NCI-H1417 treated with DMSO at 0.1 percent for 48 hours (cell line): Measurements from ENCODE around the gene SFT2D3.

Experiments
- DNase-seq: peaks from one replicate; lab custom pipeline; 2025; lab: John Stamatoyannopoulos, UW

The SFT2D3 gene

DNA sequence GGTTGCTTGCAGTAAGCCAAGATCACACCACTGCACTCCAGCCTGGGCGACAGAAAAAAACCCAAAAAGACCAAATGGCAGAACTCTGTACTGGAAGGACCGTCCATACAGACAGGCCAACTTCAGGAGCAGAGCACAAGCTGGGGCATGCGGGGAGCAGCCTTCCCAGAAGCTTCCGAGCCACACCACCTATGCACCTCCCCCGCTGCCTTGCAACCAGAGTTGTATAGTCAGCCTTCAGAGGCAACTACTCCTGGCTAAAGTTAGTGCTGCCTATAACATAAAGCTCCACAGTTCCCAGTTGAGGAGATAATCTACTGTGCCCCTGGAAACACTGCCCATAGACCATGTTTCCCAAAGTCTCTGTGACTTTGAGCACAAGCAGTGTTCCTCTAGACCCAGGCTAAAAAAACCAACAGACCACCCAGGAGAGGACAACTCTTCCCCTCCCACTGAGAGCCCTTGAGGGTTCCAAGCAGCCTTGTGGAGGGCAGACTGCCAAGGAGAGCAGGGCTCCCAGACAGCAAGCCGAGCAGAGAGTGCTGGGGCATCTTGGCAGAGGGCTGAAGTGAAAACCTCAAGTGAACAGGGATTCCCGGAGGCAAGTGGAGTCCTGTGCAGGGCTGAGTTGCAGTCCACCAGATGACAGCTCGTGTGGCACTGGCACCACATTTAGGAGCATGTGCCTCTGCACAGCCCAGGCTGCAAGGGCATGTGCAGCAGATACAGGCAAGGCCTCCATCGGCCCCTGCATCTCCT is 6.8 kb downstream of the SFT2D3 start:
- no peak for DNase-seq

DNA sequence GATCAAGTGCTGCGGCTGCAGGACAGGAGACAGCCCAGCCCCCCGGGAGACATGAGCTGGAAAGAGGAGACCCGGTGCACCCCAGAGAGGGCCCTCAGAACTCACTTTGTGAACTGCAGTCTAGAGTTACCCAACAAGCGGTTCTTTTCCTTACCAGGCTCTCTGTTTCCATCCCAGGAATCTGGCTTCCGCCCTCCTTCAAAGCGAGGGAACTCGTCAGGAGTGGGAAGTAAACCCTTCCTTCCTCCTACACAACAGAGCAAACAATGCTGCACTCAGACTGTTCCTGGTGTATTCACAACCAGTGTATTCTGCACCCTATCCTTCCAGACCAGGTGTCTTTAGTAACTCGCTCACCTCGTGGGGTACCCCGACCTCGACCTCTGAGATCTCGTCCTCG is 8.0 kb downstream of the SFT2D3 start:
- DNase-seq = no peak

DNA sequence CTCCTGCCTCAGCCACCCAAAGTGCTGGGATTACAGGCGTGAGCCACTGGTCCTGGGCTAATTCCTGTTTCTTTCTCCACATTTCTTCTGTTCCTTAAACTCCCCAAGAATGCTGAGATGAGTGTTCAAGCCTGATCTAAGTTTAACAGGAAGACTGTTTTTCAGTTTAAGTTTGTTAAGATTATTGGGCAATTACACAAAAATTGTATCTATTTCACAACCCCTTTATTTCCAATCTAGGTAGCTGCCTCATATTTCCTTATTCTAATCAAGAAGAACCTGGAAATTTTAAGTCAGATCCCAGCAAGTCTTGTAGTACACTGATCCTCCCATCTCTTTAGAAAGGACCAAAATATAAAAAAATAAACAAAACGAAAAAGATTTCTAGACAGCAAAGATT is 11.7 kb downstream of the SFT2D3 start:
- no peak for DNase-seq

DNA sequence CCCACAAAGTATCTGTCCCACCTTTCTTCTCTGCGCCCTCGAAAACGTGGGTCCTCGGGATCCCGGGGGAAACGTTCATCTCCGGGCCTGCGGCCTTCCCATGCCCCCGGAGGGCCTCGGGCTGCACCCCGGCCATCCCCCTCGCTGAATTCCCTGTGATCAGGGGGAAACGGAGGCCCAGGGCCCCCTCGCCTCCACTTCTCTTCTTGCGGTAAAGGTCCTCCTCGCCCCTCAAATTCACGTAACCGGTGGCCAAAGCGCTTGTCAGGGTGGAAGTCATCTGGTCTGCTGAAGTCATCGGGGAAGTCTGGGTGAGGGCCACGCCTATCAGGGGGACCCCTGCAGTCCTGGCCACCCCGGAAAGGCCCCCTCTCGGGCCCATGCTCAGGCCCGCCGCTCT is 12.3 kb downstream of the SFT2D3 start:
- no peak for DNase-seq

DNA sequence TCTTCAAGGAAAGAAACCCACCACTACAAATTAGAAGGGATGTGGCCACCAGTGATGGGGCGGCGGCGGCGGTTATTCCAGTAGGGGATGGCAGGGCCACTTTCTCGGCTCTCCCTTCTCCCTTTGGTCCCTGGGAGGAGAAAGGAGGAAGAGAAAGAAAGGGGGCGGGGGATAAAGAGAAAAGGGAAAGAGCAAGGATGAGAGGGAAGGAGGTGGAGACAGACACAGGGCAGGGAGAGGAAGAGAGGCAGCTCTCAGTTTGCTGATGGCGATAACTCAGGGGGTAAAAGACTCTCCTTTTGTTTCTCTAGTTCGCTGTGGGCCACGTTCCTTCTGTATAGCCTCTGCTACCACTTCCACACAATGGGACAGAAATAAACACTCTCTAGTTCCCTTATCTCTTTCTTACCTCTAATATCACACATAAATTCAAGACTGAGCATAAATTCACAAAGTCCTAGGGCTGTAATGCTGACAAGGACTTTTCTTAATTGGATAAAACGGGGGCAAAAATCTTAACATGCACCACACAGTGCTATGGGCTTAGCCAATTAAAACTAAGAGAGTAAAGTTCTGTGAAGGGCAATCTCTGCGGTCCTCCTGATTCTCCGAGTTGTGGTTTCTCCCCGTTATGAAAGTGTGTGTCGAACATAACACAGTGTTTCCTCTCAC is 14.6 kb downstream of the SFT2D3 start:
- DNase-seq = no peak

DNA sequence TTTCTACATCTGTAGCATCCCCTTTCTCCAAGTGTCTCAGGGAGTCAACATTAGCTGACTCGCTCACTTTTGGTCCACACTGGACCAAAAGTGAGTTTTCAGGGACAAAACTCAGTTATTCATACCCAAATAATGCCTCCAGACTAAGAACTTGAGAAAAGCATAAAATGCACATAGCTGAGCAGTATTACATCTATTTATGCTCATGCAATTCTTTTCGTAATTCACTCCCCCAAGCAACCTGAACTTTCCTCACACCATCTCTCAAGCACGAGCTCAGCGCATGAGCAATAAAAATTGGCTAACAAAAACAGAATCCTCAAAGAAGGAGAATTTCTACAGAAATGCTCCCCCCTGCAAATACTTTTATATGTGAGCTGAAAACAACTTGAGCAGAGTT is 17.0 kb downstream of the SFT2D3 start:
- no peak for DNase-seq

DNA sequence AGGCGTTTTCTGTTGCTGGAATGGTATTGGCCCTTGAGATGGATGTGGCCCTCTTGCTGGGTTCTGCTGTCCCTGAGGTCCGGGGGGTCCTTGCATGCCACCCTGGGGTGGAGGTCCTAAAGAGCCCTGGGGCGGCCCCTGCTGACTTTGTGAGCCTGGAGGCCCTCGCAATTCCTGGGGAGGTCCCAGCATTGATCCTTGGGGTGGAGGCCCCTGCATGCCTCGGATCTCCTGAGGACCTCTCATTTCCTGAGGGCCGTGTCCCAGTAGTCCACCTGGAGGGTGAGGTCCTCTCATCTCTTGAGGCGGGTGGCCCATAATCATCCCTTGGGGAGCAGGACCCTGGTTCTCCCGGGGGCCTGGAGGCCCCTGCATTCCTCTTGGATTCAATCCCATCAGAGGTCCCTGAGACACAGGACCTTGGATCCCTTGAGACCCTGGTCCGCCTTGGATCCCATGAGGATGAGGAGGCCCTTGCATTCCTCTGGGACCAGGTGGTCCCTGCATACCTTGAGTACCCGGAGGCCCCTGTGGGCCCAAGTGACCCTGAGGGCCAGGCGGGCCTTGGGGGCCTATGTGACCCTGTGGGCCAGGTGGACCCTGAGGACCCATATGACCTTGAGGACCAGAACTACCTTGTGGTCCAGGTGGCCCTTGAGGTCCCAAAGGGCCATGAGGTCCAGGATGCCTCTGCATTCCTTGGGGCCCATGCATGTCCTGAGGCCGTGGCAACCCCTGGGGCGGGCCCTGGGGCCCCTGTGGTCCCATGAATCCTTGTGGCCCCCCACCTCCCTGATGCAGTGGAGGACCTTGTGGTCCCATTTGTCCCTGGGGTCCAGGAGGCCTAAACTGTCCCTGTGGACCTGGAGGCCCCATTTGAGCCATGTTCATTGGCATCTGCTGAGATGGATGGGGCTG is 18.3 kb downstream of the SFT2D3 start:
- no peak for DNase-seq

DNA sequence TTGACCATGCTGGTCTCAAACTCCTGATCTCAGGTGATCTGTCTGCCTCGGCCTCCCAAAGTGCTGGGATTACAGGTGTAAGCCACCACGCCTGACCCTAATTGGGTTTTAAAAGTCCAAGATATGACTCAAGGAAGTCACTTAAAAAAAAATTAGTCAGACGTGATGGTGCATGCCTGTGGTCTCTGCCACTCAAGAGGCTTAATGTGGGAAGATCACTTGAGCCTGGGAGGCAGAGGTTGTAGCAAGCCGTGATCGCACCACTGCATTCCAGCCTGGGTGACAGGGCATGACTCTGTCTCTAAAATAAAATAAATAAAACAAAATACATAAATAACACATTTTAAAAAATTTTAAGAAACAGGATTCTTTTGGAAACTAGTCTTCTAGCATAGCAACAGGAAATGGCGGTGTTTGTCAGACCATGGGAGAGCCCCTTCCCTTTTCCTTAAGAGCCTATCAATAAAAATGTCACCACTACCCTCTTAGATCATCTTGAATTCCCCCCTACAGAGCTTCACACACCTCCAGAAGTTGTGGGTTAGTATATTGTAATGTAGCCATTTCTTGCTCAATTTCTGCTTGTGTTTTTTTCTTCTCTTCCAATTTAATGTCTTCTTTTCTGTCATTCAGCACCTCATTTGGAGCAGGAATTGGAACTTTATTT is 20.1 kb downstream of the SFT2D3 start:
- DNase-seq = no peak

DNA sequence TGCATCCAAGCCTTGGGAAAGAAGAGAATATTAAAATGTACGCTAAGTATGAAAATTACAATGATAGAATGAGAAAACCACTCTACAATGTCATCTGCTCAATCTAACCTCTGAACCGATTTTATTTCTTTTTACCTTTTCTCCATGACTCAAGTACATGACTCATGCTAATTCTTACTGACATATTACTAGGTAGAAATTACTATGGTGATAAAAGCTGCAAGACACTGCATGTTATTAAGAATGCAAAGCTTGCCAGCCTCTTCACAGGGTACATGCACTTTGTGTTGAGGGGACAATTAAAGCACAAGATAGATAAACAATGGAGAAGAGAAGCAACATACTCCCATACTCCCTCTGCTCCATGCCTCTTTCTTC is 20.7 kb downstream of the SFT2D3 start:
- DNase-seq = no peak

DNA sequence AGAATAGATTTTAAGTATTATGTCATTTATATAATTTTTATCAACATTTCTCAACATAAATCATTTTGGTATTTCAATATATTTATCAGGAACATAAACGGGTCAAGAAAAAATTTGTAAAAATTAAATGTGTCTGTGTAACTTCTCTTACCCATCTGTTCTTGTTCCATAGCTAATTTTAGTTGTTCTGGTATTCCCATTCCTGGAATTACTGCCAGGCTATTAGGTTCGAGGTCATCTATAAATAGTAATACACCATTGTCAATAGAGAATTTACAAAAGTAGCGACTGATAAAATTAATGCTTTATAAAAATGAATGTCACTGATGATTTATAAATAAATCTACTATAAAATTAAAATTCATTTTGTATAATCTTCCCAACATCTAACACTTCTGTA is 21.5 kb downstream of the SFT2D3 start:
- DNase-seq = no peak

DNA sequence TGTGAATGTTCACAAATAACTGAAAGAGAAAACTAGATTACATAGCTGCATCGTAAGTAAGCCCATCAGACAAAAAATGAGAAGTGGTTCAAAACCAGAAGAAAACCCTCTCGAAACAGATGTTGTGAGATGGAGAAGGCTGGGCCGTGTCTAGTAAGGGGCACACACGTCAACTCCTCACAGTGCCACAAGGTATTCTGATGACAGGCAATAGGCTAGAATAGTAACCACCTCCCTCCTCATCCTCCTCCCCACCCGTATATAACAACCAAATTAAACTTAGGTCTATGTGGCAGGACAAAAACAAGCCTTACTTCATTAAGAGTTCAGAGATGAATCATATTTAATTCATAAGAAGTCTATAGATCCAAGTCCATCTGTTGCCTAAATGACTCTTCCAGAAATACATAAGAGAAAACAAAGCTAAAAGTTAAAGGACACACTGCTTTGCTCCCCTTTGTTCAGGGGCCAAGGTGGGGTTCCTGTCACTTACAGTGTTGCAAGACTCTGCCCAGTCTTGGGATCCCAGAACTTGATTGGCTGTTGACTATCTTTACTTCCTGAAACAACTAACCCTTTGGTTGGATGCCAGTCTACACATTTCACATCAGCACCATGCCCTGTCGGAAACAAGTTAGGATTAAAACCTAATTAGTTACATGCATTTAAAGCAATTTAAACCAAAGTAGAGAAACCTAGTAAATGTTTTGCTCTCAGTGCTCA is 25.0 kb downstream of the SFT2D3 start:
- DNase-seq = no peak

DNA sequence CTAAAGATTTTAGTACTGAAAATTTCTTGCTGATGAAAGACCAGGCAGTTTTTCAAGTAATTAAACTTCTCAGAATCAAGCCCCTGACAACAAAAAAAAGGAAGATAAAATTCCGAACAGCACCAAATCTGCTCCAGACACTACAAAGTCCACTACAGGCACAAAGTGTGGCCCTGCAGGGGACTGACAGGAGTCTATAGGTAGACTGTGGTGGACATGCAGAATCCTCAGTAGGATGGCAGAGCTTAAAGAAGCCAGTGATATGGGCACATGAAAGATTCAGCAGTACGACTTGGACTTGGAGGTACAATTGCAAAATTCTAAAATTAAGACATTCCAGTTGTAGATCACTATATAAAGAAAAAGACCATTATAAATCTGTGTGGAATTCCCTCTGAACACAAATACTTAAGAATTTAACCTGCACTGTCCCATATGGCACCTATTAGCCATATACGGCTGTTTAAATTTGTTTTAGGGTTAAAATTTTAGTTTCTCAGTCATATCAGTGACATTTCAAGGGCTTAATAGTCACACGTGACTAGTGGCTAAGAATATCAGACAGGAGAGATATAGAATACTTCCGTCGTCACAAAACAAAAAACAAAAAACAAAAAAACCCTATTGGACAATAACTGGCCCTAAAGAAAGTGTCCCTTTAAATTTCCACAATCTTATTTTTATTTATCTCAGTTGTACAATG is 32.0 kb downstream of the SFT2D3 start:
- DNase-seq = no peak

DNA sequence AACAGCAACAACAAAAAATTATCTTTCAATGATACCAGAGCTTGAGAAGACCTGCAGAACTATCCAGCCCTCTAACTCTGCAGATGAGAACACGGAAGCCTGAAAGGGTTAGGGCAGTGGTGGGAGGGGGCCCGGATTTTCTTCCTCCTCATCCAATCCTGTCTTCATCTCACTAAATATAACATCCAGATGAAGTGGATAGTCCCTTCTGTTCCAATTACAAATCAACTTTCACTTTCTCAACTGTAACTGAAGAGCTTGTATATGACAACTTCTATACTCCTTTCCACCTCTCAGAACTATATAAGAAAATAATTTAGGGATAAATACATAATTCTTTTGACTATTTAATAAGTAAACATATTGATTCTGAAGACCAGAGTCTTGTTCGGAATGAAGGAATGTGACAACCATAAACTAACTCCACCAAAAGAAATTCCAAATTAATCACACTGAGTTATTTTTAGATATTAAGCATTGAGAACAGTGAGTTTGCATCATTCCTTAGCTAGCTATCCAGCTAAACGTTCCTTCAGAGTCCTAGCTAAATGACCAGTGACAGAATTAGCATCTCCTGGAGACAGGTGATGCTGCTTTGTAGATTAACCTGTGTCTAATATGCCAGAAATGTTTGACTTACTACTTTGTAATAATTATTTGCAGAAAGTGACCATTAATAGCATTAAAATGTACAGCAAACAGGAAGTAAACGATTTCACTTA is 32.7 kb downstream of the SFT2D3 start:
- DNase-seq = no peak

DNA sequence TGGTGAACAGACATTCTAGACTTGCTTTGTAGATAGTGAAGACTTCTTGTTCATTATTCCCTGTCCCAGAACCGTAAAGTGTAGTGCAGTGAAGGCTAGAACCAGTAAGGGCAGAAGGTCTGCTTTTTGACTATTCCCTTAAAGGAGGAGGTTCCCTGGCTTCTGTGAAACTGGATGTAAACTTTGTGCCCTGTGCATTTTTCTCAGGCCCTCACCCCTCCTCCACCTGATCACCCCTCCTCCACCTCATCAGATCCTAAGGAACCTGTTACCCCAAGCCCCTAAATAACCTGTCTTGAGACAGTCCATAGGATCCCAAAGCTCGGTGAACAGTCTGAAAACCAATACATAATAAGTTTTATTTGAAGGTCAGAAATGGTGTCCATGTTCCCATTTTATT is 33.7 kb downstream of the SFT2D3 start:
- DNase-seq = no peak

DNA sequence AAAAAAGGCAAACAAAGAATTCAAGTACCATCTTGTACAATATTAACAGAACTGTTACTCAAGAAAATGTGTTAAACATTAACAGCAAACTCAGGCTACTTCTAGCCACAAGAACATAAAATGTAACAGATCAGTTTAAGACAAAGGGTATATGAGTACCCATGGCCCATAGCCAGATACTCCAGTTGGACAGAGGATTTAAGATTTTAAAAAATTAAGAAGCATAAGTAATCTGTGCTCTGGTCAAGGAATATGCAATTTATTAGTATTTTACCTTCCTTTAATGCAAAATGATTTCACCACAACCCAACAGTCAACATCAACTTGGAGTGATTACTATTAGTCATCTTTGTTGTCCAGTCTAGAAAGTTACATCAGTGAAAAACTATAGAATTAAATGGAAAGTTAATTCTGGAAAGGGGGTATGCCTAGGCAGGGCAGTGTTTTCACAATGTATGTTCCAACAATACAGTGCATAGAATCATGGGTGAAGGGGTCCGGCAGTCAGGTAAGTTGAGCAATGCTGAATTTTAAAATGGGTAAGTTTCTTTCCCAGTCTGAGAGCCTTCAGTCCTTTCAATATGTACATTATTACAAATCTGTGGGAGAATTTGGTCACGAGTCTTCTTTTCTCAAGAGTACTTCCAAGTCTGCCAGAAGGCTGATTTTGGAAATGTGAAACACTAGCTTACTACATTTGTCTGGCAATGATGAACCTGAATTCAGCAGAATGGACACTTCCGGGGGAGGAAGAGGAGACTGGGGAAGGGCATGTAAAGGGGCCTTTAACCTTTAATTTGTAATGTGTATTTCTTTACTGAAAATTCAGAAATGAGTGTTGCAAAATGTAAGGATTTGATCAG is 34.5 kb downstream of the SFT2D3 start:
- DNase-seq = no peak

DNA sequence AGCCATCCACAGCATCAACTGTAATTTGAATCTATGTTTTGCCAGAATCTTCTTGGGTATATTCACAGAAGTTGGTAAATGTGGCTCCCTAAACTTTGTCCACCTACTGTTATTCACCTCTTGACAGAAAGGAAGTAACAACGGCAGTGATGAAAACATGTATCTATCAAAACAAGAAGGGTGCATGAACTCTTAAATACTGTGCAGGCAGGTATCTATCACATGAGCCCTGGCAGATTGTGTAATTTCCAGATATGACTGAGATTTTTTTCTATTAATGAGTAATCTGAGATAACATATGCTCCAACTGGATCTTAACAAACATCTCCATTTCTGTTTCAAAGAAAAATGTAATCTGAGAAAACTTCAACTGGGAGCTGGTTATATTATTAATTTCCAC is 36.6 kb downstream of the SFT2D3 start:
- DNase-seq = no peak

DNA sequence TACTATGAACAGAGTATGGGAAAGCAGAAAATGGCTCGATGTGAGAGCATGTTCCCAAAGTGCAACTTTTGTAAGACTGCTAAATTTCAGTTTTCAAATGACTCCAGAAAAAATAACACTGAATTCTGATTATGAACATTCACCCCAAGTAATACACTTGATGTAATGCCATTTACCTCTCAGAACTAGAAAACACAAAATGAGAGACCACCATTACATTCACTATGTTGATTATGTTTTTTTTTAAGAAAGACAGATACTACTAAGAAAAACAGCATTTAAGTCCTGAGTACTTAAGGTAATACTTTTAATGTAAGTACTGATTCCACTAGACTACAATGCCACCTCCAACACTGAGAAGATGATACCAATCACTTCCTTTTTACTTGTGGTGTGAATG is 38.5 kb downstream of the SFT2D3 start:
- no peak for DNase-seq

DNA sequence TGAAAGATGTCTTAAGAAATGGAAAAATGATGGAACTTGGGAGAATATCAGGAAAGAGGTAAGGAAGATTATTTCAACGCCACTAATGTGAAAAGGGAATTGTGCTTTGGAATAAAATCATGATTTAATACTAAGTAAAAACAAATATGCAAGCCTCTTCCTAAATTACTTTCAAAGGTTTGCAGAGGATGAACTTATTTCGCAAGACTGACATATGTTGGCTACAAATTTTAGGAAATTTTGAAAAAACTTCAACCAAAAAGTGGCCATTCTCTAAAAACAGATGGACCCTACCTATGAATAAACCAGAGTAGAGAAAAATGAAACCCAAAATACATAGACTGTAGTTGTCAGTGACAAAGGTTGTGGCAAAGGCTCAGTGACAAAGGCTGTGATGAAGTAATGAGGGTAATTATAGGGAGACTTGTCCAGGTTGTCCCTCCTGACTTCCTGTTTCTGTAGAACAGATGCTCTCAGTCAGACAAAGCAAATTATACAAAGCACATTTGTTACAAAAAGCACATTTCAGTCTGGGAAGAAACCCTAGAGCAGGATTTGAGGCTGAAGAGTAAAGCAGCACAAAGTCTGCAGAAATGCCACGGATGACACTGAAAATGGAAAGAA is 39.5 kb downstream of the SFT2D3 start:
- peak; percentile 43 for DNase-seq

DNA sequence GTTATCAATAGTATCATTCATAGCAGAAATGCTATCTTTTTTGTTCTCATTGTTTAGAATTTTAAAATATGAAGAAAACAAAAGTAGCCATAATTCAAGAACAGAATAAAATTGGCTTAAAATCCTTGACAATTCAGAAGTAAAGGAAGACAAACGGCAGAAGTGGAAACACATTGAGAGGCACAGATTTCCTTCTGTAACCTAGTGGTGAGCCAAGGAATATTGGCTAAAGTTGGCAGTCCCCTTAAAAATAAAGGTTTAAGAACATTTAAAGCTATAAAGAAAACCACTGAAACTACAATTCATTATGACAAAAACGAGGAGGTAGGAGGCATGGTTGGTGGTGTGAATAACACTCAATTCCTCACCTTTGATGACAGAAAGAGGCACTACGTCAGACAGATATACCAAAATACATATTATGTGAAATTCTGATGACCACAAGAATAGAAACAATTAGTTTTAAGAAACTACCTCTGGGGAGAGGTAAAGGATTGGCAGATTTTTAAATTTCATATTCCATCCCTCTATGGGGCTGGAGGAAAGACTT is 42.3 kb downstream of the SFT2D3 start:
- no peak for DNase-seq
